ENCODE data around the gene CACTIN.

GRCh38 chr19:3656747-3657394 is 30.3 kb upstream of the CACTIN start:
- TF ChIP-seq CTCF (IDR thresholded peaks at IDR 0.05) (no peak), POLR2A (IDR thresholded peaks at IDR 0.05) (no peak)

Measured in lower leg skin (tissue), 3 donors.